Left ventricle myocardium inferior (tissue), 1 donor: ENCODE results near the gene QSER1. TPM values are rescaled to one million over a fixed set of nuclear protein-coding genes. Genes with fewer than 3 reads are reported as not detected.

Experiments used
- DNase-seq: peaks from one replicate; pipeline ENCODE4 v3.0.0-alpha.2; 2020
- H3K27ac ChIP-seq: fragments of 200-600 bp; replicated peaks from 2 replicates; pipeline ENCODE4 v1.8.0; 2021
- H3K27me3 ChIP-seq: fragments of 200-600 bp; 2 replicates; pipeline ENCODE4 v1.8.0; 2021; ENCODE audit warnings: low read depth
- H3K36me3 ChIP-seq: fragments of 200-600 bp; 2 replicates; pipeline ENCODE4 v1.8.0; 2021
- H3K4me1 ChIP-seq: fragments of 200-600 bp; 2 replicates; pipeline ENCODE4 v1.8.0; 2021
- H3K4me3 ChIP-seq: fragments of 200-600 bp; 2 replicates; pipeline ENCODE4 v1.8.0; 2021; ENCODE audit warnings: mild to moderate bottlenecking, moderate library complexity
- H3K9me3 ChIP-seq: fragments of 200-600 bp; replicated peaks from 2 replicates; pipeline ENCODE4 v1.8.0; 2021
- intact Hi-C: fragments of 100-400 bp; cut with micrococcal nuclease; formaldehyde crosslinking; loops from one replicate; pipeline ENCODE4 v1.11.0; 2022
- total RNA-seq: library from RNA; stranded (reverse); fragmentation: NEBNext Ultra II Directional; extraction: Animal tissue kit (Norgen Biotek cat#: 25700); gene quantifications from one replicate; pipeline ENCODE4 v1.2.1, GENCODE V29; 2021
- TF ChIP-seq, protein P1 (sequence below): fragments of 200-600 bp; IDR thresholded peaks from 2 replicates; pipeline ENCODE4 v1.8.0; 2021; ENCODE audit warnings: antibody characterized with exemption, mild to moderate bottlenecking, borderline replicate concordance
- donor health status: DM: no; HTN: yes; CAD: no; lungs with severe emphysema.

The QSER1 gene
- total RNA-seq, 1 donor from 2014 or later: 15.0 TPM

DNA sequence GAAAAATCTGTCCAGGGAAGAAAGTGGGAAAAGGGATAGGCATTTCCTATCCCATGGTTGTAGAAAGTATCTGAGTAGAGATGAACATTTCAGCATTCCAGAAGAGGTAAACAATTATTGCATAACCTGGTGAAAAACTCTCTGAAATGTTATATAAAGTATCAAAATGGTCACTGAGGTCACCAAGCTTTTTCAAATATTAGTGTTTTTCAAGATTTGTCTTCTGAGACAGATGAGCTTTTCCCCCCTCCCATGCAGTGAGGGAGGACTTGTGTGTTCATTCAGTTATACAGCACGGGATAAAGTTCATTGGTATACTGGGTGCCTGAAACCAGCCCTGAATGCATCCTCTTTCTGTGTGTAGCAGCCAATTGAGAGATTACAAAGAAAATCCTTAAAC lies 121.1 kb downstream of the QSER1 start:
- peaks cover 50% of the 10 kb centered on the region for H3K27me3 ChIP-seq
- TF ChIP-seq, protein P1, sequence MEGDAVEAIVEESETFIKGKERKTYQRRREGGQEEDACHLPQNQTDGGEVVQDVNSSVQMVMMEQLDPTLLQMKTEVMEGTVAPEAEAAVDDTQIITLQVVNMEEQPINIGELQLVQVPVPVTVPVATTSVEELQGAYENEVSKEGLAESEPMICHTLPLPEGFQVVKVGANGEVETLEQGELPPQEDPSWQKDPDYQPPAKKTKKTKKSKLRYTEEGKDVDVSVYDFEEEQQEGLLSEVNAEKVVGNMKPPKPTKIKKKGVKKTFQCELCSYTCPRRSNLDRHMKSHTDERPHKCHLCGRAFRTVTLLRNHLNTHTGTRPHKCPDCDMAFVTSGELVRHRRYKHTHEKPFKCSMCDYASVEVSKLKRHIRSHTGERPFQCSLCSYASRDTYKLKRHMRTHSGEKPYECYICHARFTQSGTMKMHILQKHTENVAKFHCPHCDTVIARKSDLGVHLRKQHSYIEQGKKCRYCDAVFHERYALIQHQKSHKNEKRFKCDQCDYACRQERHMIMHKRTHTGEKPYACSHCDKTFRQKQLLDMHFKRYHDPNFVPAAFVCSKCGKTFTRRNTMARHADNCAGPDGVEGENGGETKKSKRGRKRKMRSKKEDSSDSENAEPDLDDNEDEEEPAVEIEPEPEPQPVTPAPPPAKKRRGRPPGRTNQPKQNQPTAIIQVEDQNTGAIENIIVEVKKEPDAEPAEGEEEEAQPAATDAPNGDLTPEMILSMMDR: no peak
- H3K4me3 ChIP-seq: no peak overlapping the region
- H3K36me3 ChIP-seq: no peaks in the 10 kb centered on the region
- peaks cover 13% of the 10 kb centered on the region for H3K4me1 ChIP-seq
- DNase-seq: no peak
- no peak overlapping the region for H3K27ac ChIP-seq
- intact Hi-C loops: no loop called here
- no peaks in the 10 kb centered on the region for H3K9me3 ChIP-seq

DNA sequence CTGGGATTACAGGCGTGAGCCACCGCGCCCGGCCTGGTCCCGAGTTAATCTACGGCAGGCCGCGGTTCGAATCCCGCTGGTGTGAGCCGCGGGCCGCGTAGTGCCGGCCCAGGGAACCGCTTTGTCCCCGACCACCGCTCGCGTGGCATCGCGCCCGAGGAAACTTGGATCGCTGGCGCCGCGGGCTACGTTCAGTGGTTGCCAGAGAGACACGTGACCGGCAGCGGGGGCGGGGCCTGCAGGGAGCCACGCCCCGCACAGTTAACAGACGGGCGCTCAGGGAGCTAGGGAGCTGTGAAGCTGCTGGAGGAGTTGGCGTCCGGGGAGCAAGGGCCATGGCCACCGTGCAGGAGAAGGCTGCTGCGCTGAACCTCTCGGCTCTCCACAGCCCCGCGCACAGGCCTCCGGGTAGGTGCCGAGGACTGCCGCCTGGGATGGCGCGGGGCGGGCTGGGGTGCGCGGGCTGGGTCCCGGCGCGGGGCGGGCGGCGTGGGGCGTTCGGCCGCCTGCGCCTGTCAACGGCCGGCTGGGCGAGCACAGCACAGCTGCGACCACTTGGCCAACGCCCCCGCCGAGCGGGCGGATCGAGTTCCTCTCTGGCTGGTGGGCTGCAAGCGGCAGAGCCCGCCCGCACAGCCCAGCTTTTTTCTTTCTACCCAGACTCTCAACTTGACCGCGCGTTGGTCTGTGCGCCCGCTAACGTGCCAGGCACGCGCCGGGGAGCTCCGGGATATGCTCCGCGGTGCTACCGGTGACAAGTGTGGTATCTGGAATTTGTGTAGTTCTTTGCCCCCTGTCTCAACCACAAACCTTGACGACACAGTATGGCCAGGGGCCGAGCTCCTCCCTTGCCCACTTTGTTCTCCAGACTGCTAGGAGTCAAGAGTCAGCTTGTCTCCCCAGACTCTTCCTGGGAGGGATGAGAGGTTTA lies 123.3 kb downstream of the QSER1 start, which contains the start of gene DEPDC7:
Gene DEPDC7 (plus strand): TSS at position 258 of the 931 bp plus-strand sequence. CDS start 78 bp downstream, at position 336.
- Histone ChIP-seq H3K27me3 (peaks cover 57% of the 10 kb centered on the region), H3K36me3 (no peaks in the 10 kb centered on the region), H3K27ac (no peak within 1 kb of the TSS), H3K4me3 (peak within 1 kb of the TSS; percentile 69), H3K4me1 (peaks cover 13% of the 10 kb centered on the region), H3K9me3 (no peaks in the 10 kb centered on the region)
- TF ChIP-seq, protein P1: no peak
- intact Hi-C loops: no loop called here
- DNase-seq: peak; percentile 84

DNA sequence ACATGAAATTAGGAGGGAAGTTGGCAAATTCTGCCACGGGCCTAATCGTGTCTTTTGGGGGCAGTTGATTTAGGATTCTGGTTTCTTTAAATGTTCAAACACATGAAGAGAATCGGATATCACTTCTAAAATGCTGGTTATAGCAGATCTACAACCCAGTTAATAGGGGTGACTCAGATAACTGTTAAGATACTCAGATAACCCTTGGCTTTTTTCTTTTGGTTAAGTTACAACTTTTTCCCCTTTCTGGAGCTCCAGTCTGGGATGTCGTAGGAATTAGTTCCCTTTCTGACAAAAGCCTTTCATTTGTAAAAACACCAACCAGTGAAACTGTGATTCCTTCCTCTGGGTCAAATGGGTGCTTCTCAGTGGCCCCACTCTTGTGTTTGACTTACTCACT lies 124.0 kb downstream of the QSER1 start:
- Histone ChIP-seq H3K4me3 (peak overlapping the region; percentile 69), H3K9me3 (no peaks in the 10 kb centered on the region), H3K27ac (no peak overlapping the region), H3K4me1 (peaks cover 13% of the 10 kb centered on the region), H3K36me3 (no peaks in the 10 kb centered on the region), H3K27me3 (peaks cover 63% of the 10 kb centered on the region)
- DNase-seq: no peak
- intact Hi-C loops: no loop called here
- TF ChIP-seq, protein P1: no peak

DNA sequence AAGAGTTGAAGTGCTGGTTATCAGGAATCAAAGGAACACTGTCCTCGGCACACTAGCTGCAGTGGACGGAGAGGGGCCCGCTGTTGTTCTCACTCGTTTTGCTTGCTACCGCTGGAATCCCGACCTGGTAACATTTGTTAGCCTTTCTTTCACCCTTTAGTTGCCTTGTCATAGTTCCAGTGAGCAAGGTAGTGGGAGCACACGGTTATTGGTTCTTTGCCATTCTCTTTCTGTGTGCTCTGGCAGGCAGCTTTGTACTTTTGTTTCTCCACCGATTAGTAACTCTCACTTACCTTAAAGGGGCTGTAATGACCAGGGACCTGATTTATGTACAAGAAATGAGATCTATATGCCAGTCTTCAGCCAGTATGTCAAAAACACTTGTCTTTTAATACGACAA lies 124.9 kb downstream of the QSER1 start:
- no peak overlapping the region for H3K4me3 ChIP-seq

DNA sequence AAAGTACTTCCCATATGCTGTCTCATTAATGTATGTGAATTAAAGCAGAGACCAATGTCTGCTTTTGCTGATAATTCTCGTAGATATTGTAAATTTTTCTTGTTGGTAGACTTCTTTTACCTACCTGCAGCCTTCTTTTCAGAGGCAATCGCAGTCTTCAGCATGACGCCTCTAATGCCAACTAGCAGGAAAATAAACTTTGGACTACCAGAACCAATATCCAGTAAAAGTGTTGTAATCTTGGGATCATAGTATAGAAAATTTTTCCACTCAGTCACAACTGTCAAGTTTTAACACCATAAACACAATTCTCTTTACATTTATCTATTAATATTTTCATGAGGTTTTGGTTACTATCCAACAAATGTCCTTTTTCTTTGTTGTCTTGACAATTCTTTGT lies 125.4 kb downstream of the QSER1 start:
- no peak for DNase-seq
- Histone ChIP-seq H3K4me3 (no peak overlapping the region), H3K9me3 (no peaks in the 10 kb centered on the region), H3K27ac (no peak overlapping the region), H3K36me3 (no peaks in the 10 kb centered on the region), H3K27me3 (peaks cover 63% of the 10 kb centered on the region), H3K4me1 (peaks cover 13% of the 10 kb centered on the region)
- intact Hi-C loops: no loop called here
- TF ChIP-seq, protein P1: no peak

More for the DNA sequence above, 124.9 kb downstream of the QSER1 start:
- peaks cover 13% of the 10 kb centered on the region for H3K4me1 ChIP-seq
- TF ChIP-seq, protein P1: no peak
- peaks cover 63% of the 10 kb centered on the region for H3K27me3 ChIP-seq
- no peaks in the 10 kb centered on the region for H3K36me3 ChIP-seq
- H3K27ac ChIP-seq: no peak overlapping the region
- no peak for DNase-seq
- intact Hi-C loops: no loop called here
- no peaks in the 10 kb centered on the region for H3K9me3 ChIP-seq
